Hepatocyte (in vitro differentiated cells): Measurements from ENCODE around the gene POLE4.

ENCODE experiments used
- EZH2 ChIP-seq: fragments of 200-600 bp; sonication (generic); IDR thresholded peaks from 2 replicates; pipeline ENCODE4 v1.6.1; 2016; ENCODE audit warnings: antibody characterized with exemption, mild to moderate bottlenecking, borderline replicate concordance
- EZH2phosphoT487 ChIP-seq: fragments of 200-600 bp; sonication (generic); IDR thresholded peaks from one replicate; pipeline ENCODE4 v1.6.1; 2018; ENCODE audit warnings: antibody characterized with exemption, mild to moderate bottlenecking, low read depth, moderate library complexity; ENCODE audit not compliant: unreplicated experiment, severe bottlenecking
- TF ChIP-seq, protein P1 (sequence below): fragments of 200-600 bp; sonication (generic); IDR thresholded peaks from 2 replicates; pipeline ENCODE4 v1.5.1; 2016; ENCODE audit warnings: antibody characterized with exemption, mild to moderate bottlenecking; ENCODE audit not compliant: poor library complexity

DNA sequence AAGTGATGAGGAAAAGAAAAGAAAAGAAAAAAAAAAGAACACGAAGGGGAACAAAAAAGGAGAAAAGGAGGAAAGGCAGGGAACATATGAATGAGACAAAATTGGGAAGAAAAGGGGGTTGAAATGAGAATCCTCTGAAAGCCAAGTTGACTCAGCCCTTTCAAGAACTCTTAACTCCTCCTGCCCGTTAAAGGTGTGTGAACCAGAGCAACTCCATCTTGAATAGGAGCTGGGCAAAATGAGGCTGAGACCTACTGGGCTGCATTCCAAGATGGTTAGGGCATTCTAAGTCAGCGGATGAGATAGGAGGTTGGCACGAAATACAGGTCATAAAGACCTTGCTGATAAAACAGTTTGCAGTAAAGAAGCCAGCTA lies 4.0 kb upstream of the POLE4 start:
- TF ChIP-seq, protein P1, sequence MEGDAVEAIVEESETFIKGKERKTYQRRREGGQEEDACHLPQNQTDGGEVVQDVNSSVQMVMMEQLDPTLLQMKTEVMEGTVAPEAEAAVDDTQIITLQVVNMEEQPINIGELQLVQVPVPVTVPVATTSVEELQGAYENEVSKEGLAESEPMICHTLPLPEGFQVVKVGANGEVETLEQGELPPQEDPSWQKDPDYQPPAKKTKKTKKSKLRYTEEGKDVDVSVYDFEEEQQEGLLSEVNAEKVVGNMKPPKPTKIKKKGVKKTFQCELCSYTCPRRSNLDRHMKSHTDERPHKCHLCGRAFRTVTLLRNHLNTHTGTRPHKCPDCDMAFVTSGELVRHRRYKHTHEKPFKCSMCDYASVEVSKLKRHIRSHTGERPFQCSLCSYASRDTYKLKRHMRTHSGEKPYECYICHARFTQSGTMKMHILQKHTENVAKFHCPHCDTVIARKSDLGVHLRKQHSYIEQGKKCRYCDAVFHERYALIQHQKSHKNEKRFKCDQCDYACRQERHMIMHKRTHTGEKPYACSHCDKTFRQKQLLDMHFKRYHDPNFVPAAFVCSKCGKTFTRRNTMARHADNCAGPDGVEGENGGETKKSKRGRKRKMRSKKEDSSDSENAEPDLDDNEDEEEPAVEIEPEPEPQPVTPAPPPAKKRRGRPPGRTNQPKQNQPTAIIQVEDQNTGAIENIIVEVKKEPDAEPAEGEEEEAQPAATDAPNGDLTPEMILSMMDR: no peak
- TF ChIP-seq EZH2 (no peak), EZH2phosphoT487 (no peak)
